ENCODE data around the gene ULK4.

Gene ULK4

DNA sequence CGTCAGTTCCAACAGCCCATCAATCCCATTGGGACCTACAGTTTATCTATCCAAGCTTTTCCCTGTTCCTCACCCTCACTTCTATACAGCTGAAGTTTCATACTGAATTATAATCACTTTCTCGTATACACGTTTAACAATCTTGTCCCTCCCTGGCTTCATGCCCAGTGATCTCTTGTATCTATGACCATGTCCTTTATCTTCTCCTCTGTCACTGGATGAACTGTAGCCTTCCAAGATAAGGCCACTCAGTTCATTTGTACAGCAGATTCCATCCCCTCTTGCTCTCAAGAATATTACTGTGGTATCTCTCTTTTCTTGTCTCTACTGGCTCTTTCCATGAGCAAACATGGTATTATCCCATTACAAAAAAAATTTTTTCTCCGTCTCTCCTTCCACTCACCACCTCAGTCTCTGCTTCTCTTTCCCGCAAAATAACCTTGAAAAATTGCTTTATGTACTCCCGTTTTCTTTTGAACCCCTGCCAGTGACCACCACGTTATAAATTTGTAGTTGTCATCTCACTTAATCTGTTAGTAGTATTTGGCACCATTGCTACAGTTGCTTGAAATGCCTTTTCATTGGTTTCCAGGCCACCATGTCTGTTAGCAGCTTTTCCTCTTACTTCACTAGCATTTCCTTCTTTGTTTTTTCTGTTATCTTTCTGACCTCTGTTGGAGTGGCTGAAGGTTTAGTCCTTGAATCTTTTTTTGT is 753.2 kb downstream of the ULK4 start:
- DNase-seq, result no peak

DNA sequence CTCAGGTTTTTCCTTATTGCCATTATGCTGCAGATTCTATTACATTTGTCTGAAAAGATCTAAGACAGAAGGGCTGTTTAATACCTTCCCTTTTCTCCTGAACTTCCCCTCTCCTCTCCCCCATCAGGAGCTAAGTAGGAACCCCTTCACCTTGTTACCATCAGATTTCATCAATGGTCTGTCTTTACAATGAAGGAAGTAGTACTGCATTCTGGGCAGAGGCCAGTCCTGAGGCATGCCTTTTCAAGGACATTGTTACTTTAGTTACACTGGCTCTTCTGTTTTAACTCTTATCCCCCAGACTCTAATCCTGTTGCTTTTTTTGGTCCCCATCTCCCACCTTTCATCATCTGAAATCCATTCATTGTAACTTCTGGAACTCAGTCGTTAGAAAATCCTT is 754.5 kb downstream of the ULK4 start:
- DNase-seq, result no peak

DNA sequence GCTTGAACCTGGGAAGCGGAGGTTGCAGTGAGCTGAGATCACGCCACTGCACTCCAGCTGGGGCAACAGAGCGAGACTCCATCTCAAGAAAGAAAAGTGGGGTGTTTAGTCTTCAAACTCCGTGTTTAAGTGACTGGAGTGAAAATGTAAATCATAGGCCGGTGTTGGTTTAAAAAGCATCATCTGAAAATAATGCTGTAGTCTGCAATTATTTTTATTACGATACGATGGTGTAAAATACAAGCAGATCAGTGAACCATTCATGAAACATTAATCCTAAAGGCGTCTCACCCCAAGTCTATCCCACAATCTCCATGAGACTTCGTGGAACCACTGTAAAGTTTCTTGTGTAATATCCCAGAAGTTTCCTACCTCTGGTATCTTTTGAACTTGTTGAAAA is 756.3 kb downstream of the ULK4 start:
- no peak for DNase-seq

DNA sequence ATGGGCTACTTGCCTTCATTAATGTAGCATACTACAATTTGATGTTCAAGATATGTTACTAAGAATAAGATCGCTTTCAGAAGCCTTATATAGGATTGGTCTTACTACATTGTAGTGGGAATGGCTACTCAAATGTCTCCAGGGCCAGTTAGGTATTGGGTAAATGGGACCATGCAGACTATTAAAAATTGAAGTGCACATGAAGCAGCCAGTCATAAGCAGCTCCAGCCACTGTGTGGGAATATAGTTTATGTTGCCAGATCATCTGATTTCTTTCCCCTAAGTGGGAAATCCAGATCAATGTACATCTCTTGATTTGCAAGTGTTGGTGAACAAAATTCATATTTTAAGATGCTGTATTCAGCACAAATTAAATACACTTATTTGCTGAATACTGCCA is 757.5 kb downstream of the ULK4 start:
- DNase-seq, result no peak

DNA sequence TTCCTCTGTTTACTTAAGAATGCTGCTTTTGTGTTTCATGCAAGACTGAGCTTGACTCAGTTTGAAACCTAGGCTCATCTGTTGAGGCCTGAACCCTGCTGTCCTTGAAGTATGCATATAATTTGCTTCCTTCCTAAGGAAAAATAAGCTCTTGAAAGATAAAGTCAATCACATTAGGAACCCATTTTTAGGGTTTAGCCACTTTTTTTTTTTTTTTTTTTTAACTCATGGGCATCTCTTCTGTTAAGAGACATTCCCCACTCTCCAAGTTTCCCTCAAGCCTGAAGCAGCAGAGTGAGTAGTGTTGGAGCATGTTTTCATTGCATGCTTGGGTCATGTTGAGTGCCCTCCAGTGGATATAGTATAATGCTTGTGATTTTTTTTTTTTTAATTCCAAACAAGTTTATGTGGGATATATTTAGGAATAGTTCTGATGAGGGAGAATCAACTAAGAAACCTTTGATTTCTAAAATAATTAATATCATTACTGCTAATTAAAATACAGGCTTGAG is 759.0 kb downstream of the ULK4 start:
- DNase-seq, result no peak

DNA sequence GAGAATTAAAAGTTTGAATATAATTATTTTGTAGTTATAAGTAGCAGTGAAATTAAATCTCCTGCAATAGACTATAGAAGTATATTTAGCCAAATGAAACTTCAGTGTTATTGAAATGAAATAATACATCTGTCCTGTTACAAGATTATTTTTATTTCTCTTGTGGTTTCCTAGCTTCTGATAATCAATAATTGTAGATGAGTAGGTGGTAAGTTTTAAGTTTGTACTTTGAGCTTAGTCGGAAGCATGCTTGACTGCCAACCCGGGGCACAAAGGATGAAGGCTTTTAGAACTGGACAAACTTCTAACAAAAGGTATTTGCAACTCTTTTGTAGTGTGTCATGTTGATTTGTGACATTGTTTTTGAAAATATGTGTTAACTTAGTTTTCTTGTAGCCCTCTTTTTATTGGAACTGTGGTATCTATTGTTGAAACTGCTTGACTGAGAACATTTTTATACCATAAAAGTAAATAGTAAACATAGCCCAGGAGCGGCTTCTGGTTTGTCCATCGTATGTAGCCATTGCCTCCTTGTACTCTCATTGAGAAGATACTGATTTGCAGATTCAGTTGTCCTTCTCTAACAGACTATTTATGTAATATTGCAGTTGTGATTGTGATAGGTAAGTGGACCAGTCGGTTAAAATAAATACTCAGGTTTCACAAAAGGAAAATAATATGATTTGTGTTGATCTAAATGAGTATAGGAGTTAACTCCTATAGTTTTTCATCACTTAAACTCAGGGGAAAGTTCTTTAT is 759.6 kb downstream of the ULK4 start:
- DNase-seq, result no peak

DNA sequence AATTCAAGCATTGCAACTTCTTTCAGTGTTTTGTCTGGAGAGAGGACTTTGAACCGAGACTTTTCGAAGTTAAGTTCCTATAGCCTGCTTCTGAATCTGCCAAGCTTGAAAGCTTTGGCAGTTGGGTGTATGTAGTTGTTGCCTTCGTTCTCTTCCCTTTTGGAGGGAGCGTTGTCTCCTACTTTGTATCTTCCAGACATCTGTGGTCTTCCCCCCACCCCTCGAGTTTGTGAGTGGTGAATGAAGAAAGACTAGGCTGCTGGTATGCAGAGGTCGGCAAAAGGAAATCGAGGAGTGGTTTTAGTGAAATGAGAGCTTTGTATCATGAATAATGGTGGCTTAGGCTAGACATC is 761.3 kb downstream of the ULK4 start:
- peak; percentile 15 to 35 for DNase-seq

DNA sequence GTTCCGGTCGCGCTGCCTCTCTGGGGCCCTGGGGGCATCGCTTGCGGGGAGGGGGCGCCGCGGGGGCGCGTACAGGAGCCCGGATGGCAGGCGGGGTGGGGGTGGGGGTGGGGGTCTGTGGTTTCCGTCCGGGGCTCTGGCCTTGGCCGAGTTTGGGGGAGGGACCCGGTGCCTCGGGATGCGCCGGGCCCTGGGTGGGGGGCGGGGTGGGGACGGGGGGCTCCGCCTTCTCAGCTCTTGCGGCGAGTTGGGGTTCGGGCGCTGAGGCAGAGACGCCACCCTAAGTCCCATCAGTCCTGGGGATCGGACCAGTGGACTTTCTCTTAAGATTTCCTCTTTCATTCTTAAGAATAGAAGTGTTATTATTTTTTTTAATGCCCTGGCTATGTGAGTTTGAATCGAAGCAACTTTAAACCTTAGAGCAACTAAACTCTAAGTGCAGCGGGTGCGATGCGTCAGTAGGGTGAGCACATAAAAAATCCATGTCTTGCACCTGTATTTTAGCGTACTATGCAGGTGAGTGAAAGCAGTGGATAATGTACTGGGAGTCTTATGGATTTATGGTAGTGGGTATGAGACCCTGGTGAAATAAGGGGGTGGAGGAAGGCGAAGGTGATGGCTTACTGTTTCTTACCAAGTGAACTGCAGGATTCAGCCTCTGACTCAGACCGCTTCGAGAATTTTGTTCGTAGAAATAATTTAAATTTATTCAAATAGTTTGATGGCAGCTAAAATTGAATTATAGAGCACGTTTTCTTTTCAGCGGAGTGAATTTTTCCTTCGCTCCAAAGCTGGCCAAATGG is 761.8 kb downstream of the ULK4 start:
- peak; percentile 38 to 51 for DNase-seq

DNA sequence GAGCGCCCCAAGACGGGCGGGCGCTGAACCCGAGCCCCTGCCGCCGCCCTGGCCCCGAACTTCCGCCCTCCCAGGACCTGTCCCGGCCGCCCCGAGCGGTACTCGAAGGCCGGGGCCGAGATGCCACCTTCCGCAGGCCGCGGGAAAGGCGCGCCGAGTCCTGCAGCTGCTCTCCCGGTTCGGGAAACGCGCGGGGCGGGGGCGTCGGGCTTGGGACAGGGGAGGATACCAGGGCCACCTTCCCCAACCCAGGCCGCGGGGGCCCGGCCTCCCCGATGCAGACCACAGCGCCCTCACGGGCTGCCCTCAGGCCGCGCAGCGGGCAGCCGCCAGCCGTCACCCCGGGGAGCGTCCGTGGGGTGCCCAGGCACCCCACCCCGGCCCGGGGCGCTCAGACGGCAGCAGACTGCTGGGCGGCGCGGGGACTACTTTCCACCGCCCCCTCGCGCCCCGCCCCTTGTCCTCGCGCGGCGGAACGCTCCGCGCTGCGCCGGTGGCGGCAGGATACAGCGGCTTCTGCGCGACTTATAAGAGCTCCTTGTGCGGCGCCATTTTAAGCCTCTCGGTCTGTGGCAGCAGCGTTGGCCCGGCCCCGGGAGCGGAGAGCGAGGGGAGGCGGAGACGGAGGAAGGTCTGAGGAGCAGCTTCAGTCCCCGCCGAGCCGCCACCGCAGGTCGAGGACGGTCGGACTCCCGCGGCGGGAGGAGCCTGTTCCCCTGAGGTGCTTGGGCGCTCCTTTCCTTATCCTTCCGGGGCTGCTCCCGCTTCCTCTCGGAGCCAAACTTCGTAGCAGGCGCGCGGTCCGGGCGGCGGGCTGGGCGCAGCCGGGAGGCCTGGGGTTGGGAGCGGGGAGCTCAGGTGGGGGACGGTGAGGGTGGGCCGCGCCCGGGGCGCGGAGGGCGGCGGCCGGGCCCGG is 762.7 kb downstream of the ULK4 start, which contains the start of gene CTNNB1:
CTNNB1 (plus strand) TSS at position 556 of the 916 bp plus-strand sequence. CDS start 24,564 bp downstream, outside the sequence.
- peak; percentile 89 to 95 for DNase-seq

DNA sequence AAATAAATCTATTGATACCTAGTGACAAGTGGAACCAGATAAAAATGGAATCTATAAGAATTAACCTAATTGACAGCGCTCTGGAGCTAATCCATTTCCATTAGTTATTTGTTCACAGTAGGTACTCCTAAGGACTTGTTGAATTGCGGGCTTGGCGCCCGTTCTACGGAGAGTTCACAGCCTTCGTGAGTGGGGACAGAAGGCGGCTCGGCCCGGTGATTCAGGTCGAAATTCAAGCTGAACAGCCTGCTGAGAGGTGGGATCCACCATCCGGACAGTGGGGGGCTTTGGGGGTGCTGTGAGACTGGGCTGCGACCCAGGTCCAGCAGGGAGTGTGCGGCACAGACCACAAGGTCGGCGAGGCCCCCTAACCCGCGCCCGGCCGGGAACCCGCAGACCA is 763.4 kb downstream of the ULK4 start:
- peak in 1 of 2 donors; percentile 5 for DNase-seq

DNA sequence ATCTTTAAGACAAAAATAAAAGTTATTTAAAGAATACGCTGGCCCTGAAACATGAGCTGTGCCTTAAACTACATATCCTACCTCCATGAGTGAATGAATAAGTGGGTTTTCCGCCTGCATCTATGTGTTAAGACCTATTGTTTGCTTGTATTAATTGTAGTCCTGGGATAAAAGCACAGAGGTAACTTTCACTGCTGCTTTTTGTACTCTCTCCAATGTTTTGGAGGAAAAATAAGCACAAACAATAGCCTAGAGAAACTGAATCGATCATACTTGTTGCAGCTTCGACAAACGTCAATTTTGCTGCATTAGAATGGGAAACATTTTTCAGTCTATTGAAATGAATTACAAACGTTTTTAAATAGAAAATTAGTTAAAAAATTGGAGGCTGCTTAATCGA is 763.9 kb downstream of the ULK4 start:
- no peak for DNase-seq

All from CD4-positive, alpha-beta T cell treated with Interferon alpha-2 for 1 hour (primary cell).